B cell (primary cell): ENCODE data around the gene MEAF6. TPM values are rescaled to one million over a fixed set of nuclear protein-coding genes. Genes with fewer than 3 reads are reported as not detected.

Experiments used
- ATAC-seq: fragments of 200-7000 bp; cut with Tn5 transposase; one replicate; pipeline ENCODE4 v1.10.0; 2021; ENCODE audit warnings: low read depth, mild to moderate bottlenecking, moderate number of reproducible peaks, moderate library complexity
- CTCF ChIA-PET: fragments of 350-600 bp; sonication (Branson Sonifier 250); formaldehyde crosslinking; loops from one replicate; lab custom pipeline; 2021; ENCODE audit warnings: antibody characterized with exemption, inconsistent platforms; lab: Charles Lee
- POLR2A ChIA-PET: fragments of 350-600 bp; sonication (Branson Sonifier 250); formaldehyde crosslinking; loops from one replicate; lab custom pipeline; 2021; ENCODE audit warnings: antibody characterized with exemption; lab: Charles Lee
- DNase-seq: peaks from one replicate; pipeline ENCODE4 v3.0.0; 2013
- H2AFZ ChIP-seq: 2 replicates; pipeline ENCODE4 v1.6.1; 2012; ENCODE audit warnings: mild to moderate bottlenecking, low read depth, low read length; ENCODE audit not compliant: insufficient read depth, poor library complexity, severe bottlenecking
- H3K27ac ChIP-seq, 2 donors: 1 replicate in 1 of 2; 2 replicates in 1 of 2; pipeline ENCODE4 v1.5.1; 2012 to 2013; ENCODE audit warnings: low read length in 2 of 2, mild to moderate bottlenecking in 2 of 2, moderate library complexity in 1 of 2
- H3K27me3 ChIP-seq, 4 experiments: fragments of 200-600 bp in 1 of 4; sonication (generic) in 1 of 4; replicated peaks in 1 of 4; 1 replicate in 2 of 4; 2 replicates in 2 of 4; pipeline versions ENCODE4 v1.6.1 to v1.7.0; 2013 to 2016; ENCODE audit warnings: low read length in 3 of 4, mild to moderate bottlenecking in 2 of 4, mixed read lengths in 1 of 4, moderate library complexity in 1 of 4; ENCODE audit not compliant: insufficient read depth in 4 of 4, control insufficient read depth in 3 of 4; ENCODE audit errors: control extremely low read depth in 1 of 4
- H3K36me3 ChIP-seq, 2 experiments: replicated peaks in 1 of 2; 1 replicate in 1 of 2; 2 replicates in 1 of 2; pipeline versions ENCODE4 v1.6.1 to v1.7.1; 2013; ENCODE audit warnings: low read length in 1 of 2; ENCODE audit not compliant: insufficient read depth in 2 of 2, control insufficient read depth in 1 of 2; ENCODE audit errors: control extremely low read depth in 1 of 2, extremely low read depth in 1 of 2
- H3K4me1 ChIP-seq, 2 donors: fragments of 200-600 bp in 1 of 2; sonication (generic) in 1 of 2; 1 replicate in 1 of 2; 2 replicates in 1 of 2; pipeline versions ENCODE4 v1.5.1 to v1.6.1; 2013 to 2017; ENCODE audit warnings: low read length in 2 of 2; ENCODE audit not compliant: control insufficient read depth in 2 of 2, insufficient read depth in 2 of 2
- H3K4me2 ChIP-seq: replicated peaks from 2 replicates; pipeline ENCODE3; 2012; ENCODE audit warnings: mild to moderate bottlenecking, low read depth, low read length; ENCODE audit not compliant: poor library complexity, severe bottlenecking
- H3K4me3 ChIP-seq, 5 experiments: fragments of 200-600 bp in 1 of 5; sonication (generic) in 1 of 5; 1 replicate in 3 of 5; 2 replicates in 2 of 5; pipeline versions ENCODE4 v1.5.1 to v1.7.0; 2011 to 2016; ENCODE audit warnings: low read length in 4 of 5, mild to moderate bottlenecking in 4 of 5, low read depth in 2 of 5, control low read depth in 1 of 5, moderate library complexity in 1 of 5; ENCODE audit not compliant: insufficient read depth in 1 of 5; ENCODE audit errors: control extremely low read depth in 1 of 5, extremely low read depth in 1 of 5
- H3K79me2 ChIP-seq: fragments of 200-600 bp; sonication (generic); one replicate; pipeline ENCODE4 v1.6.0; 2016; ENCODE audit warnings: low read length; ENCODE audit not compliant: control insufficient read depth, insufficient read depth
- H3K9ac ChIP-seq: fragments of 200-600 bp; sonication (generic); 2 replicates; pipeline ENCODE4 v1.6.1; 2017; ENCODE audit warnings: mild to moderate bottlenecking, low read length, moderate library complexity
- H3K9me3 ChIP-seq, 3 donors: one replicate each; pipeline versions ENCODE4 v1.6.1 to v1.7.1; 2013; ENCODE audit warnings: low read length in 2 of 3; ENCODE audit not compliant: control insufficient read depth in 2 of 3, insufficient read depth in 1 of 3; ENCODE audit errors: control extremely low read depth in 1 of 3
- H4K20me1 ChIP-seq: 2 replicates; pipeline ENCODE4 v1.6.0; 2012; ENCODE audit warnings: mild to moderate bottlenecking, low read length; ENCODE audit not compliant: insufficient read depth, control insufficient read depth, poor library complexity, severe bottlenecking
- H3K27ac Mint-ChIP-seq: one replicate; pipeline ENCODE4 v1.8.0; 2021; ENCODE audit warnings: mixed read lengths
- H3K27me3 Mint-ChIP-seq: one replicate; pipeline ENCODE4 v1.8.0; 2021; ENCODE audit warnings: mixed read lengths
- H3K4me1 Mint-ChIP-seq: one replicate; pipeline ENCODE4 v1.8.0; 2021; ENCODE audit warnings: mixed read lengths
- H3K4me3 Mint-ChIP-seq: one replicate; pipeline ENCODE4 v1.8.0; 2021; ENCODE audit warnings: mixed read lengths
- H3K9me3 Mint-ChIP-seq: one replicate; pipeline ENCODE4 v1.8.0; 2022; ENCODE audit warnings: mixed read lengths; ENCODE audit not compliant: insufficient read depth
- EZH2 ChIP-seq: IDR thresholded peaks from 2 replicates; pipeline ENCODE4 v1.6.1; 2012; ENCODE audit warnings: borderline replicate concordance, low read depth, mild to moderate bottlenecking, moderate library complexity, low read length; ENCODE audit not compliant: insufficient read depth, poor library complexity, severe bottlenecking
- WGBS: methylation state at CpG from one replicate; pipeline ENCODE4 v1.1.5; 2013; ENCODE audit warnings: missing lambda C conversion rate; ENCODE audit not compliant: insufficient coverage; 5-methylcytosine and 5-hydroxymethylcytosine counted together
- intact Hi-C: fragments of 100-400 bp; cut with micrococcal nuclease; formaldehyde crosslinking; loops from one replicate; pipeline ENCODE4 v1.10.0; 2022
- polyA plus RNA-seq: library from polyadenylated mRNA; depleted of rRNA; stranded (reverse); fragments of >200 nt; gene quantifications from 2 replicates; pipeline ENCODE4 v1.2.3, GENCODE V29; 2012
- total RNA-seq, 2 donors: library from RNA; stranded (reverse); fragments of 120-200 nt in 1 of 2; gene quantifications; 1 replicate in 1 of 2; 2 replicates in 1 of 2; pipeline versions ENCODE4 v1.2.3 to v1.2.4, GENCODE V29; 2013 to 2022
- TF ChIP-seq, protein P1 (sequence below): fragments of 200-600 bp; IDR thresholded peaks from one replicate; pipeline ENCODE4 v1.8.0; 2022; ENCODE audit warnings: antibody characterized with exemption, mild to moderate bottlenecking

The MEAF6 gene
- total and polyA plus RNA-seq, 2 donors (not counting 1 experiment from before 2014, with no cell fraction given): 52.5 to 84.2 TPM

DNA sequence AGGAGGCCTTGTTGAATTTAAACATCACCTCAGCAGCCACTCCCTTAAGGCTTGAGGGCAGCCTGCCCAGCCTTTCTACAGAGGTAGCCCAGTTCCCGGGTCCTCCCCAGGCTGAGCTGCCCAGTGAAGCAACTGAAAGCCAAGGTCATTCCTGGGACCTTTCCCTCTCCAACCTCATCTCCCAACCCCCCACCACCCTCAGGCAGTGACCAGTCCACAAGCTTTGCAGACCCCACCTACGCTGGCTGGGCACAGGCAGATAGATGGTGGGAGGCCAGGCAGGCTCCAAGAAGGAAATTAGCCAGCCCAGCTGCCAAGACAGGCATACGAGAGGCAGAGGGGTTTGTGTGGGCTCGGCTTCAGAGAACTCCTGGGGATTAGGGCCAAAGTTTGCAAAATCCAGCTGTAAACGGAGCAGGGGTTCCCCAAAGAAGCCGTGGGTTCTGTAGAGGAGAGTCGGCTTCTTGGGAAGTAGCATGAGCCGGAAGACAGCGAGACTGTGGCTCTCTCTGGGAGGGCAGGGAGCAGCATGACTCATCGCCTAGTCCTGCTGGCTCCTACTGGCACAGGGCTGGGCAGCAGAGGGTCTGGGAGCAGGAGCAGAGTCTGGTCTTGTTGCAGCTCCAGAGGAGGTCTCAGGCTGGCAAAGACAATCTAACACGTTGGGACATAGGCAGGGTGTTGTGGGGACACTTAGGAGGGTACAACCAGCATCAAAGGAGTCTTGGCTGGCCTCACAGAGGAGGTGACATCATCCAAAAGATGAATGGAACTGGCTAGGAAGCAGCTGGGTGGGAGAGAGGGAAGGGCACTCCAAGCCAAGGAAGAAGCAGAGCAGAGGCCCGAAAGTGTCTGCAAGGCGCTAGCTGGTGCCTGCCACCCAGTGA, 43.0 kb downstream of the MEAF6 start:
- TF ChIP-seq, protein P1, sequence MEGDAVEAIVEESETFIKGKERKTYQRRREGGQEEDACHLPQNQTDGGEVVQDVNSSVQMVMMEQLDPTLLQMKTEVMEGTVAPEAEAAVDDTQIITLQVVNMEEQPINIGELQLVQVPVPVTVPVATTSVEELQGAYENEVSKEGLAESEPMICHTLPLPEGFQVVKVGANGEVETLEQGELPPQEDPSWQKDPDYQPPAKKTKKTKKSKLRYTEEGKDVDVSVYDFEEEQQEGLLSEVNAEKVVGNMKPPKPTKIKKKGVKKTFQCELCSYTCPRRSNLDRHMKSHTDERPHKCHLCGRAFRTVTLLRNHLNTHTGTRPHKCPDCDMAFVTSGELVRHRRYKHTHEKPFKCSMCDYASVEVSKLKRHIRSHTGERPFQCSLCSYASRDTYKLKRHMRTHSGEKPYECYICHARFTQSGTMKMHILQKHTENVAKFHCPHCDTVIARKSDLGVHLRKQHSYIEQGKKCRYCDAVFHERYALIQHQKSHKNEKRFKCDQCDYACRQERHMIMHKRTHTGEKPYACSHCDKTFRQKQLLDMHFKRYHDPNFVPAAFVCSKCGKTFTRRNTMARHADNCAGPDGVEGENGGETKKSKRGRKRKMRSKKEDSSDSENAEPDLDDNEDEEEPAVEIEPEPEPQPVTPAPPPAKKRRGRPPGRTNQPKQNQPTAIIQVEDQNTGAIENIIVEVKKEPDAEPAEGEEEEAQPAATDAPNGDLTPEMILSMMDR: no peak
- no peak for TF ChIP-seq EZH2
- no peaks in the 10 kb centered on the region for H3K9me3 Mint-ChIP-seq
- CTCF ChIA-PET: interaction anchor here (1.0 to 22.3 kb wide), 3 partner anchors 17 to 44 kb away, joined by 5 to 690 read pairs (median 201); no protein-coding TSS in a partner anchor
- H3K4me1 ChIP-seq: peaks cover 7 to 26% of the 10 kb centered on the region in 2 donors
- H3K4me3 ChIP-seq: no peak overlapping the region
- peaks cover 22% of the 10 kb centered on the region for H3K79me2 ChIP-seq
- peaks cover 0 to 14% of the 10 kb centered on the region in 2 experiments for H3K36me3 ChIP-seq
- peaks cover 0 to 6% (median 0%) of the 10 kb centered on the region in 4 experiments for H3K27me3 ChIP-seq
- H3K9me3 ChIP-seq: no peaks in the 10 kb centered on the region
- POLR2A ChIA-PET: no interaction called here
- no peak overlapping the region for H3K27ac ChIP-seq
- WGBS: 57% methylated on average over 11 of the region's 13 CpGs
- peaks cover 20% of the 10 kb centered on the region for H4K20me1 ChIP-seq
- ATAC-seq (no peak), DNase-seq (no peak)
- H3K27ac Mint-ChIP-seq: no peak overlapping the region
- H3K27me3 Mint-ChIP-seq: peaks cover 7% of the 10 kb centered on the region
- H3K4me2 ChIP-seq: no peak overlapping the region
- no peak overlapping the region for H2AFZ ChIP-seq
- H3K4me3 Mint-ChIP-seq: no peak overlapping the region
- peaks cover 27% of the 10 kb centered on the region for H3K4me1 Mint-ChIP-seq
- no peak overlapping the region for H3K9ac ChIP-seq
- intact Hi-C loops: loop anchor here (10.0 kb wide), 1 partner anchor 1003 kb away; no protein-coding TSS in a partner anchor

- ChIA-PET CTCF (interaction anchor here (1.2 to 22.3 kb wide), 3 partner anchors 15 to 35 kb away, joined by 3 to 690 read pairs (median 201); no protein-coding TSS in a partner anchor), POLR2A (no interaction called here)
- no peak for TF ChIP-seq EZH2
- TF ChIP-seq, protein P1: no peak
- intact Hi-C loops: no loop called here
- no peaks in the 10 kb centered on the region for H4K20me1 ChIP-seq
- Mint-ChIP-seq H3K4me1 (peaks cover 22% of the 10 kb centered on the region), H3K27ac (no peak overlapping the region), H3K9me3 (no peaks in the 10 kb centered on the region), H3K4me3 (no peak overlapping the region), H3K27me3 (peaks cover 7% of the 10 kb centered on the region)
- DNase-seq (no peak), ATAC-seq (no peak)
- H2AFZ ChIP-seq: no peak overlapping the region
- no peaks in the 10 kb centered on the region for H3K79me2 ChIP-seq
- no peak overlapping the region for H3K4me3 ChIP-seq
- H3K36me3 ChIP-seq: no peaks in the 10 kb centered on the region
- no peak overlapping the region for H3K9ac ChIP-seq
- no peak overlapping the region for H3K4me2 ChIP-seq
- WGBS: 78% methylated on average over 2 of the region's 3 CpGs
- H3K9me3 ChIP-seq: no peaks in the 10 kb centered on the region
- H3K4me1 ChIP-seq: peaks cover 7 to 11% of the 10 kb centered on the region in 2 donors
- H3K27ac ChIP-seq: no peak overlapping the region
- H3K27me3 ChIP-seq: peaks cover 0 to 6% (median 0%) of the 10 kb centered on the region in 4 experiments
Observed at GRCh38 chr1:37469386-37469785, 45.2 kb downstream of the MEAF6 start.
